ENCODE data around the gene ADNP. TPM values are rescaled to one million over a fixed set of nuclear protein-coding genes. Genes with fewer than 3 reads are reported as not detected.

Gene ADNP
- total and polyA plus RNA-seq, 2 of the 13 experiments (the other 11 are each of a cell fraction or from before 2014, with no cell fraction given), result 21.0 to 21.5 TPM

- peak; percentile 91 for TF ChIP-seq ZNF574 (CRISPR knock-in tag; IDR thresholded peaks at IDR 0.05)
- TF ChIP-seq NCOR1 (IDR thresholded peaks at IDR 0.05; ENCODE audit: borderline replicate concordance, low read length), result no peak; the same call in 1 of the 2 replicates
- TF ChIP-seq ZNF703 (CRISPR knock-in tag; IDR thresholded peaks at IDR 0.05; ENCODE audit: borderline replicate concordance), result no peak
- peak; percentile 97 for TF ChIP-seq ZMYM3 (CRISPR knock-in tag; IDR thresholded peaks at IDR 0.05)
- no peak for TF ChIP-seq NFRKB (IDR thresholded peaks at IDR 0.05)
- TF ChIP-seq SSRP1 (CRISPR knock-in tag; IDR thresholded peaks at IDR 0.05), result peak; percentile 99
- TF ChIP-seq SP1 (IDR thresholded peaks at IDR 0.05), result no peak
- peak; percentile 66; the same call in 1 of the 2 replicates for TF ChIP-seq SP1 (CRISPR knock-in tag; IDR thresholded peaks at IDR 0.05)
- peak; percentile 66; the same call in 1 of the 2 replicates for TF ChIP-seq ZNF749 (CRISPR knock-in tag; IDR thresholded peaks at IDR 0.05; ENCODE audit: borderline replicate concordance)
- no peak for TF ChIP-seq RFX1 (IDR thresholded peaks at IDR 0.05)
- peak; percentile 84; the same call in 1 of the 2 replicates for TF ChIP-seq MEF2D (CRISPR knock-in tag; IDR thresholded peaks at IDR 0.05)
- TF ChIP-seq RORA (CRISPR knock-in tag; IDR thresholded peaks at IDR 0.05), result no peak
- peak; percentile 98 for TF ChIP-seq ZNF598 (CRISPR knock-in tag; IDR thresholded peaks at IDR 0.05; ENCODE audit: borderline replicate concordance)
- 0 out of 2 replicates have a peak, but pooled peaks have one; percentile 41 for TF ChIP-seq PAWR (CRISPR knock-in tag; IDR thresholded peaks at IDR 0.05; ENCODE audit: borderline replicate concordance)
- TF ChIP-seq POLR2A (IDR thresholded peaks at IDR 0.05; ENCODE audit: insufficient read depth in 1 of 2, low read depth in 2 of 2, low read length in 2 of 2), result peak in 1 of 2 experiments; percentile 43; a peak in 1 of 4 replicates
- no peak for TF ChIP-seq PRMT3 (CRISPR knock-in tag; IDR thresholded peaks at IDR 0.05; ENCODE audit: borderline replicate concordance, low read depth)
- TF ChIP-seq ZNF720 (CRISPR knock-in tag; IDR thresholded peaks at IDR 0.05), result no peak
- TF ChIP-seq THAP11 (CRISPR knock-in tag; IDR thresholded peaks at IDR 0.05), result peak; percentile 87
- no peak for TF ChIP-seq GLMP (CRISPR knock-in tag; IDR thresholded peaks at IDR 0.05; ENCODE audit: borderline replicate concordance)
- 0 out of 2 replicates have a peak, but pooled peaks have one; percentile 25 for TF ChIP-seq ZNF263 (CRISPR knock-in tag; IDR thresholded peaks at IDR 0.05)
- peak; percentile 94 for TF ChIP-seq HOXA3 (CRISPR knock-in tag; IDR thresholded peaks at IDR 0.05)
- TF ChIP-seq MXD4 (CRISPR knock-in tag; IDR thresholded peaks at IDR 0.05), result no peak; the same call in none of the 2 replicates
- no peak; the same call in 1 of the 2 replicates for TF ChIP-seq ZNF234 (CRISPR knock-in tag; conservative IDR thresholded peaks at IDR 0.05)
- TF ChIP-seq ZBTB8A (CRISPR knock-in tag; IDR thresholded peaks at IDR 0.05; ENCODE audit: borderline replicate concordance, low read depth), result no peak
- TF ChIP-seq ZSCAN30 (CRISPR knock-in tag; IDR thresholded peaks at IDR 0.05), result no peak
- TF ChIP-seq ZBTB34 (CRISPR knock-in tag; IDR thresholded peaks at IDR 0.05), result peak; percentile 38; the same call in 1 of the 2 replicates
- TF ChIP-seq RAD51 (IDR thresholded peaks at IDR 0.05; ENCODE audit: borderline replicate concordance), result no peak
- TF ChIP-seq AGO2 (optimal IDR thresholded peaks at IDR 0.05; ENCODE audit: low read depth, low read length), result peak; percentile 32
Observed at GRCh38 chr20:50929299-50930138, 1.7 kb downstream of the ADNP start (continued).

Data from HepG2 (cell line).